ENCODE results near the gene FCER1G. TPM values are rescaled to one million over a fixed set of nuclear protein-coding genes. Genes with fewer than 3 reads are reported as not detected.

Gene FCER1G
- total RNA-seq, 1 experiment from 2014 or later, result not detected

- intact Hi-C loops (cut with micrococcal nuclease), result no loop called here
These were observed 43.9 kb upstream of the FCER1G start for GRCh38 chr1:161171191-161171590.

GRCh38 chr1:161171696-161172095 lies 43.4 kb upstream of the FCER1G start:
- no peak for DNase-seq
- Histone ChIP-seq H3K36me3 (ENCODE audit: low read depth, low read length) (peaks cover 47% of the 10 kb centered on the region; the same call in 1 of the 2 replicates), H3F3A (ENCODE audit: low read length, unreplicated experiment) (no peaks in the 10 kb centered on the region), H3K4me2 (ENCODE audit: low read length) (no peak overlapping the region), H3K4me3 (ENCODE audit: low read length) (no peak overlapping the region), H3K4me1 (ENCODE audit: insufficient read depth, low read length) (peaks cover 16% of the 10 kb centered on the region; the same call in 1 of the 2 replicates), H3K27me3 (ENCODE audit: low read length) (no peaks in the 10 kb centered on the region), H3K9me3 (ENCODE audit: low read length) (no peaks in the 10 kb centered on the region), H3K9ac (ENCODE audit: low read length) (no peak overlapping the region), H3K27ac (ENCODE audit: low read length) (no peak overlapping the region), H4K20me1 (ENCODE audit: low read length) (no peaks in the 10 kb centered on the region), H3K79me2 (ENCODE audit: low read length) (peaks cover 13% of the 10 kb centered on the region), H2AFZ (ENCODE audit: low read length) (no peak overlapping the region), H3K9me2 (replicated peaks; ENCODE audit: low read length) (no peaks in the 10 kb centered on the region)
- BruUV-seq (replicated peaks), result no TSS peak
- intact Hi-C loops (cut with micrococcal nuclease), result no loop called here
- TF ChIP-seq EZH2 (IDR thresholded peaks at IDR 0.05; ENCODE audit: low read length, unreplicated experiment) (no peak), EZH2phosphoT487 (IDR thresholded peaks at IDR 0.05; ENCODE audit: borderline replicate concordance, low read length) (no peak), CTCF (conservative IDR thresholded peaks at IDR 0.05; ENCODE audit: low read depth, low read length) (no peak)
- ATAC-seq, result no peak
- CTCF ChIA-PET, result no interaction called here
- POLR2A ChIA-PET (ENCODE audit: unreplicated experiment), result no interaction called here

More at GRCh38 chr1:161171191-161171590, 43.9 kb upstream of the FCER1G start:
- BruUV-seq (replicated peaks), result no TSS peak
- Histone ChIP-seq H3F3A (ENCODE audit: low read length, unreplicated experiment) (no peaks in the 10 kb centered on the region), H3K9me3 (ENCODE audit: low read length) (no peaks in the 10 kb centered on the region), H3K9ac (ENCODE audit: low read length) (no peak overlapping the region), H3K27ac (ENCODE audit: low read length) (no peak overlapping the region), H4K20me1 (ENCODE audit: low read length) (no peaks in the 10 kb centered on the region), H3K4me3 (ENCODE audit: low read length) (no peak overlapping the region), H3K4me1 (ENCODE audit: insufficient read depth, low read length) (peaks cover 12% of the 10 kb centered on the region; the same call in 1 of the 2 replicates), H3K9me2 (replicated peaks; ENCODE audit: low read length) (no peaks in the 10 kb centered on the region), H2AFZ (ENCODE audit: low read length) (no peak overlapping the region), H3K36me3 (ENCODE audit: low read depth, low read length) (peaks cover 47% of the 10 kb centered on the region; the same call in 1 of the 2 replicates), H3K4me2 (ENCODE audit: low read length) (no peak overlapping the region), H3K27me3 (ENCODE audit: low read length) (no peaks in the 10 kb centered on the region), H3K79me2 (ENCODE audit: low read length) (peaks cover 8% of the 10 kb centered on the region)
- POLR2A ChIA-PET (ENCODE audit: unreplicated experiment), result no interaction called here
- CTCF ChIA-PET, result no interaction called here
- ATAC-seq, result no peak
- peak; percentile 64 for TF ChIP-seq CTCF (conservative IDR thresholded peaks at IDR 0.05; ENCODE audit: low read depth, low read length)
- no peak for TF ChIP-seq EZH2phosphoT487 (IDR thresholded peaks at IDR 0.05; ENCODE audit: borderline replicate concordance, low read length)
- TF ChIP-seq EZH2 (IDR thresholded peaks at IDR 0.05; ENCODE audit: low read length, unreplicated experiment), result no peak
- no peak for DNase-seq

- H3K36me3 ChIP-seq (ENCODE audit: low read depth, low read length), result peaks cover 47% of the 10 kb centered on the region; the same call in 1 of the 2 replicates
- no peak for TF ChIP-seq EZH2 (IDR thresholded peaks at IDR 0.05; ENCODE audit: low read length, unreplicated experiment)
- no peak for TF ChIP-seq CTCF (conservative IDR thresholded peaks at IDR 0.05; ENCODE audit: low read depth, low read length)
- TF ChIP-seq EZH2phosphoT487 (IDR thresholded peaks at IDR 0.05; ENCODE audit: borderline replicate concordance, low read length), result no peak
- no peaks in the 10 kb centered on the region for H4K20me1 ChIP-seq (ENCODE audit: low read length)
- H3K9me2 ChIP-seq (replicated peaks; ENCODE audit: low read length), result no peaks in the 10 kb centered on the region
- no peak for DNase-seq
- H3K4me1 ChIP-seq (ENCODE audit: insufficient read depth, low read length), result peaks cover 11% of the 10 kb centered on the region; the same call in 1 of the 2 replicates
- BruUV-seq (replicated peaks), result no TSS peak
- ChIA-PET POLR2A (ENCODE audit: unreplicated experiment) (interaction anchor here (0.9 kb wide), 1 partner anchor 10 kb away, joined by 12 read pairs; no protein-coding TSS in a partner anchor), CTCF (no interaction called here)
- H3K4me3 ChIP-seq (ENCODE audit: low read length), result no peak overlapping the region
- no peak overlapping the region for H3K27ac ChIP-seq (ENCODE audit: low read length)
- no peaks in the 10 kb centered on the region for H3F3A ChIP-seq (ENCODE audit: low read length, unreplicated experiment)
- H3K27me3 ChIP-seq (ENCODE audit: low read length), result no peaks in the 10 kb centered on the region
- no peak for ATAC-seq
- intact Hi-C loops (cut with micrococcal nuclease), result no loop called here
- no peaks in the 10 kb centered on the region for H3K9me3 ChIP-seq (ENCODE audit: low read length)
- H2AFZ ChIP-seq (ENCODE audit: low read length), result no peak overlapping the region
- H3K9ac ChIP-seq (ENCODE audit: low read length), result no peak overlapping the region
- peaks cover 19% of the 10 kb centered on the region for H3K79me2 ChIP-seq (ENCODE audit: low read length)
- H3K4me2 ChIP-seq (ENCODE audit: low read length), result no peak overlapping the region
These were observed 42.7 kb upstream of the FCER1G start for GRCh38 chr1:161172349-161172748.
